Subcutaneous adipose tissue (tissue), 4 donors: Measurements from ENCODE around the gene MT4. TPM values are rescaled to one million over a fixed set of nuclear protein-coding genes. Genes with fewer than 3 reads are reported as not detected.

Source experiments
- CTCF ChIP-seq: fragments of 450-650 bp; IDR thresholded peaks from one replicate; pipeline ENCODE4 v1.5.1; 2016; ENCODE audit warnings: low read depth, mild to moderate bottlenecking, control low read depth, antibody characterized with exemption, moderate library complexity
- total RNA-seq, 4 donors: library from RNA; depleted of rRNA; stranded (reverse); fragments of >200 nt; gene quantifications; one replicate each; pipeline ENCODE4 v1.1.0, GENCODE V29; 2016

The MT4 gene
- total RNA-seq, 4 donors from 2014 or later: not detected

- TF ChIP-seq CTCF: no peak
These were observed 34.0 kb upstream of the MT4 start for GRCh38 chr16:56530872-56531271.

- no peak for TF ChIP-seq CTCF
These were observed 32.2 kb upstream of the MT4 start for GRCh38 chr16:56532714-56533113.

GRCh38 chr16:56534847-56535383 lies 30.0 kb upstream of the MT4 start:
- TF ChIP-seq CTCF: no peak

- TF ChIP-seq CTCF: no peak
These were observed 26.5 kb upstream of the MT4 start for GRCh38 chr16:56538331-56538730.

GRCh38 chr16:56539656-56540055 lies 25.2 kb upstream of the MT4 start:
- no peak for TF ChIP-seq CTCF

- TF ChIP-seq CTCF: no peak
These were observed 22.8 kb upstream of the MT4 start for GRCh38 chr16:56542039-56542438.

- no peak for TF ChIP-seq CTCF
These were observed 17.5 kb upstream of the MT4 start for GRCh38 chr16:56547120-56547948.
